Astrocyte (in vitro differentiated cells and primary cell): ENCODE measurements around the gene NAA10. TPM values are rescaled to one million over a fixed set of nuclear protein-coding genes. Genes with fewer than 3 reads are reported as not detected.
A peak's percentile ranks its signal among the peaks of the same experiment; 100 is the strongest.

Experiments
- DNase-seq: peaks from one replicate; pipeline ENCODE4 v3.0.0-alpha.2; 2010; ENCODE audit warnings: low read depth
- FAIRE-seq: peaks from 2 replicates; lab custom pipeline; 2011; peaks lifted over from hg19 to GRCh38; lab: Jason Lieb, UNC
- H2AFZ ChIP-seq: 2 replicates; pipeline ENCODE4 v1.6.0; 2012; ENCODE audit warnings: low read depth, low read length, inconsistent platforms
- H3K27ac ChIP-seq: 2 replicates; pipeline ENCODE4 v1.5.1; 2011; ENCODE audit warnings: low read depth, low read length, inconsistent platforms
- H3K27me3 ChIP-seq: 2 replicates; pipeline ENCODE4 v1.6.0; 2011; ENCODE audit warnings: low read length, inconsistent platforms; ENCODE audit not compliant: insufficient read depth
- H3K36me3 ChIP-seq: 2 replicates; pipeline ENCODE4 v1.5.1; 2011; ENCODE audit warnings: low read length, inconsistent platforms; ENCODE audit not compliant: insufficient read depth
- H3K4me1 ChIP-seq: 2 replicates; pipeline ENCODE4 v1.5.1; 2011; ENCODE audit warnings: low read length, inconsistent platforms; ENCODE audit not compliant: insufficient read depth
- H3K4me2 ChIP-seq: 2 replicates; pipeline ENCODE4 v1.6.0; 2012; ENCODE audit warnings: low read length, inconsistent platforms
- H3K4me3 ChIP-seq: 2 replicates; pipeline ENCODE4 v1.5.1; 2011; ENCODE audit warnings: low read depth, mild to moderate bottlenecking, low read length, inconsistent platforms; ENCODE audit not compliant: insufficient read depth
- H3K79me2 ChIP-seq: 2 replicates; pipeline ENCODE4 v1.6.0; 2012; ENCODE audit warnings: mild to moderate bottlenecking, low read length, inconsistent platforms; ENCODE audit not compliant: insufficient read depth
- H3K9ac ChIP-seq: 2 replicates; pipeline ENCODE4 v1.6.0; 2012; ENCODE audit warnings: mild to moderate bottlenecking, low read length, inconsistent platforms
- H3K9me3 ChIP-seq: 2 replicates; pipeline ENCODE4 v1.5.1; 2012; ENCODE audit warnings: low read depth, mild to moderate bottlenecking, low read length, inconsistent platforms; ENCODE audit not compliant: insufficient read depth
- H4K20me1 ChIP-seq: 2 replicates; pipeline ENCODE4 v1.6.0; 2012; ENCODE audit warnings: low read length, inconsistent platforms; ENCODE audit not compliant: insufficient read depth
- H3K27ac Mint-ChIP-seq: one replicate; pipeline ENCODE4 v1.8.0; 2021; ENCODE audit warnings: mild to moderate bottlenecking, mixed read lengths; ENCODE audit not compliant: unreplicated experiment
- H3K27me3 Mint-ChIP-seq: one replicate; pipeline ENCODE4 v1.8.0; 2021; ENCODE audit warnings: low read depth, mixed read lengths; ENCODE audit not compliant: unreplicated experiment
- H3K36me3 Mint-ChIP-seq: one replicate; pipeline ENCODE4 v1.8.0; 2021; ENCODE audit warnings: low read depth, mixed read lengths; ENCODE audit not compliant: unreplicated experiment
- H3K4me1 Mint-ChIP-seq: one replicate; pipeline ENCODE4 v1.8.0; 2021; ENCODE audit warnings: low read depth, mixed read lengths; ENCODE audit not compliant: unreplicated experiment
- H3K4me3 Mint-ChIP-seq: one replicate; pipeline ENCODE4 v1.8.0; 2021; ENCODE audit warnings: mild to moderate bottlenecking, moderate library complexity, mixed read lengths; ENCODE audit not compliant: unreplicated experiment
- H3K9me3 Mint-ChIP-seq: one replicate; pipeline ENCODE4 v1.8.0; 2021; ENCODE audit warnings: mild to moderate bottlenecking, mixed read lengths; ENCODE audit not compliant: unreplicated experiment
- CTCF ChIP-seq: IDR thresholded peaks from 2 replicates; pipeline ENCODE4 v1.5.1; 2011; ENCODE audit warnings: low read depth, mild to moderate bottlenecking, inconsistent platforms, low read length, moderate library complexity; ENCODE audit not compliant: insufficient read depth
- EZH2 ChIP-seq: IDR thresholded peaks from 2 replicates; pipeline ENCODE4 v1.6.1; 2012; ENCODE audit warnings: mild to moderate bottlenecking, low read length, inconsistent platforms; ENCODE audit not compliant: insufficient read depth
- total RNA-seq: library from RNA; stranded (reverse); gene quantifications from 2 replicates; pipeline ENCODE4 v1.2.1, GENCODE V29; 2021

Gene NAA10
- total RNA-seq, 1 donor from 2014 or later, result 144 TPM

DNA sequence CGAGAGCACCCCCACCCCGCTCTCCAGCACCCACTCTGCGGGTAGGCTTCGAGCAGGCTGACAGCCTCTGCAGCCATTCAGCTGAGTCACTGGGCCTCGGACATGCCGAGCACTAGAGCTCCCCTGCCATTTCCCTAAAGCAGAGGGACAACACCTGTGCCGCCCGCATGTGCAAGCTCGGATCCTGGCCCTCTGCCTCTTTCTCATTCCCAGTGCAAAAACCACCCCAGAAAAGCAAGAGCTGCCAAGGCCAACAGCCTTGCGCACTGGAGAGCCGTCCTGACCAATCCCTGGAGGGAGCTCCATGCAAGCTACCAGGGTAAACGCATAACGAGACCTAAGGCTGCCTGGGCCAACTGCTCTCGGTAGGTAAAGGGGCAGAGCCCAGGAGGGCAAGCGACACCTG lies 31.4 kb upstream of the NAA10 start:
- Histone ChIP-seq H3K9ac (peak overlapping the region; percentile 22), H3K4me3 (no peak overlapping the region), H3K4me2 (peak overlapping the region; percentile 93), H3K4me1 (peaks cover 33% of the 10 kb centered on the region), H2AFZ (no peak overlapping the region), H3K36me3 (no peaks in the 10 kb centered on the region), H4K20me1 (peaks cover 84% of the 10 kb centered on the region), H3K9me3 (no peaks in the 10 kb centered on the region), H3K27me3 (no peaks in the 10 kb centered on the region), H3K79me2 (peaks cover 95% of the 10 kb centered on the region), H3K27ac (no peak overlapping the region)
- Mint-ChIP-seq H3K27ac (peak overlapping the region; percentile 66), H3K27me3 (no peaks in the 10 kb centered on the region), H3K9me3 (no peaks in the 10 kb centered on the region), H3K4me1 (peaks cover 18% of the 10 kb centered on the region), H3K36me3 (peaks cover 2% of the 10 kb centered on the region), H3K4me3 (peak overlapping the region; percentile 73)
- FAIRE-seq, result no peak
- DNase-seq, result peak; percentile 46
- no peak for TF ChIP-seq EZH2
- TF ChIP-seq CTCF, result no peak

DNA sequence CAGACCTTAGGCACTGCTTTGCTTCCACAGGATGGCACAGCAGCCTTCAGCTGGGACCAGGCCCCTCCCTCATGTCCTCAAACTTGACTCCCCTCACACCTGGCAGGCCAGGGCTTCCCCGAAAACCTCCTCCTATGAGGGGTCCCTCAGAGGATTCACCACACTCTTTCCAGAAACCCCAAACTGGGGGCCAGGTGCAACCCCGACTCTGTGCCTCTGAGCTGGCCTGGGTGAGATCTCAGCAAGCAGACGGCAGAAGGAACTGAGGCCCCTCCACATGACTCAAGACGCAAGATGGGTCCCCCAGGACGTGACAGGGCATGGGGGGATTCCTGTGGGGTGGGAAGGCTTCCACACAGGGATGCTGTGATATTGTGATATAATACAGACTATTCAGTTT lies 30.6 kb upstream of the NAA10 start:
- Histone ChIP-seq H3K36me3 (peaks cover 2% of the 10 kb centered on the region), H3K79me2 (peaks cover 96% of the 10 kb centered on the region), H3K27me3 (no peaks in the 10 kb centered on the region), H3K27ac (no peak overlapping the region), H3K4me1 (peaks cover 33% of the 10 kb centered on the region), H4K20me1 (peaks cover 91% of the 10 kb centered on the region), H3K9me3 (no peaks in the 10 kb centered on the region), H3K4me3 (no peak overlapping the region), H2AFZ (no peak overlapping the region), H3K4me2 (no peak overlapping the region), H3K9ac (no peak overlapping the region)
- no peak for TF ChIP-seq CTCF
- TF ChIP-seq EZH2, result no peak
- no peak overlapping the region for H3K4me3 Mint-ChIP-seq
- no peak for DNase-seq
- peak; percentile 32 for FAIRE-seq
- H3K27ac Mint-ChIP-seq, result no peak overlapping the region
- no peaks in the 10 kb centered on the region for H3K27me3 Mint-ChIP-seq
- peaks cover 18% of the 10 kb centered on the region for H3K4me1 Mint-ChIP-seq
- peaks cover 3% of the 10 kb centered on the region for H3K36me3 Mint-ChIP-seq
- H3K9me3 Mint-ChIP-seq, result no peaks in the 10 kb centered on the region

DNA sequence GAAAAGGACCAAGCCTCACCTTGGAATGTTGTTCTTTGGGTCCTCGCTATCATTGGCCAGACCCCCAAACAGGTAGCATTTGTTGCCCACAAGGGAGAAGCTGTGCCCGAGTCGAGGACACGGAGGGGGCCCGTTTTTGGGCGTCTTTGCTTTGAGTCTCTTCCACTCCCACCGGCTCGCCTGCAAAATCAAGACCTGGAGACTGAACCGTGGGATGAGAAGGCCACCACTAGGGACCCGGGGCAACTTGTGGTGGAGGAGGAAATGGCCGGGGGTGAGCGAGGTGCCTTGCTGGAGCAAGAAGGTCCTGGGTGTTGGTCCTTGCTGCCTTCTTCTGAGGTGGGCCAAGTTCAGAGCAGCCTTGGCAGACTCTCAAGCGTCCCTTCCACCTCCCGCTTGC lies 29.3 kb upstream of the NAA10 start:
- Histone ChIP-seq H4K20me1 (peaks cover 83% of the 10 kb centered on the region), H3K36me3 (peaks cover 2% of the 10 kb centered on the region), H2AFZ (no peak overlapping the region), H3K4me3 (no peak overlapping the region), H3K27me3 (no peaks in the 10 kb centered on the region), H3K27ac (no peak overlapping the region), H3K4me1 (peaks cover 29% of the 10 kb centered on the region), H3K9me3 (no peaks in the 10 kb centered on the region), H3K9ac (no peak overlapping the region), H3K4me2 (no peak overlapping the region), H3K79me2 (peaks cover 85% of the 10 kb centered on the region)
- H3K36me3 Mint-ChIP-seq, result peaks cover 4% of the 10 kb centered on the region
- no peak overlapping the region for H3K4me3 Mint-ChIP-seq
- no peaks in the 10 kb centered on the region for H3K9me3 Mint-ChIP-seq
- no peak for DNase-seq
- no peak overlapping the region for H3K27ac Mint-ChIP-seq
- H3K27me3 Mint-ChIP-seq, result no peaks in the 10 kb centered on the region
- FAIRE-seq, result no peak
- H3K4me1 Mint-ChIP-seq, result peaks cover 18% of the 10 kb centered on the region
- TF ChIP-seq CTCF (no peak), EZH2 (no peak)
